Colonic mucosa (tissue), 4 donors: ENCODE measurements around the gene DDX23. TPM values are rescaled to one million over a fixed set of nuclear protein-coding genes. Genes with fewer than 3 reads are reported as not detected.

Experiments
- DNase-seq: peaks from one replicate; pipeline ENCODE4 v3.0.0-alpha.2; 2020
- H3K27ac ChIP-seq: fragments of 200-600 bp; one replicate; pipeline ENCODE4 v1.8.0; 2021
- H3K27me3 ChIP-seq: fragments of 200-600 bp; one replicate; pipeline ENCODE4 v1.8.0; 2021
- H3K36me3 ChIP-seq: fragments of 200-600 bp; one replicate; pipeline ENCODE4 v1.8.0; 2021
- H3K4me1 ChIP-seq: fragments of 200-600 bp; one replicate; pipeline ENCODE4 v1.8.0; 2021; ENCODE audit warnings: mild to moderate bottlenecking
- H3K4me3 ChIP-seq: fragments of 200-600 bp; one replicate; pipeline ENCODE4 v1.8.0; 2021
- H3K9ac ChIP-seq, 2 donors: one replicate each; pipeline ENCODE4 v1.7.0; 2013; ENCODE audit warnings: control low read depth in 2 of 2, low read depth in 2 of 2, low read length in 2 of 2
- H3K9me3 ChIP-seq: fragments of 200-600 bp; one replicate; pipeline ENCODE4 v1.8.0; 2021
- intact Hi-C: fragments of 100-400 bp; cut with DNase I; formaldehyde crosslinking; loops from one replicate; pipeline ENCODE4 v1.14.1; 2022
- total RNA-seq, 2 donors: library from RNA; stranded (reverse); fragmentation: NEBNext Ultra II Directional in 1 of 2; extraction: Animal tissue kit (Norgen Biotek cat#: 25700) in 1 of 2; gene quantifications; one replicate each; pipeline ENCODE4 v1.2.1, GENCODE V29; 2021
- TF ChIP-seq, protein P1 (sequence below): fragments of 200-600 bp; IDR thresholded peaks from one replicate; pipeline ENCODE4 v1.8.0; 2022; ENCODE audit warnings: antibody characterized with exemption, mild to moderate bottlenecking
- donor health status: healthy.
- donor health status: DM: no; HTN: no; CAD: no.
- donor health status: DM: no; HTN: no; CAD: no.

The DDX23 gene
- total RNA-seq, 2 donors from 2014 or later: 87.2 to 150 TPM

GRCh38 chr12:48780381-48781025 lies 71.5 kb downstream of the DDX23 start:
- peak; percentile 67 for DNase-seq
- Histone ChIP-seq H3K4me1 (peaks cover 22% of the 10 kb centered on the region), H3K9me3 (no peaks in the 10 kb centered on the region), H3K36me3 (peaks cover 4% of the 10 kb centered on the region), H3K27me3 (no peaks in the 10 kb centered on the region), H3K4me3 (no peak overlapping the region), H3K27ac (peak overlapping the region; percentile 33), H3K9ac (peak overlapping the region in 1 of 2 donors; percentile 36)
- TF ChIP-seq, protein P1, sequence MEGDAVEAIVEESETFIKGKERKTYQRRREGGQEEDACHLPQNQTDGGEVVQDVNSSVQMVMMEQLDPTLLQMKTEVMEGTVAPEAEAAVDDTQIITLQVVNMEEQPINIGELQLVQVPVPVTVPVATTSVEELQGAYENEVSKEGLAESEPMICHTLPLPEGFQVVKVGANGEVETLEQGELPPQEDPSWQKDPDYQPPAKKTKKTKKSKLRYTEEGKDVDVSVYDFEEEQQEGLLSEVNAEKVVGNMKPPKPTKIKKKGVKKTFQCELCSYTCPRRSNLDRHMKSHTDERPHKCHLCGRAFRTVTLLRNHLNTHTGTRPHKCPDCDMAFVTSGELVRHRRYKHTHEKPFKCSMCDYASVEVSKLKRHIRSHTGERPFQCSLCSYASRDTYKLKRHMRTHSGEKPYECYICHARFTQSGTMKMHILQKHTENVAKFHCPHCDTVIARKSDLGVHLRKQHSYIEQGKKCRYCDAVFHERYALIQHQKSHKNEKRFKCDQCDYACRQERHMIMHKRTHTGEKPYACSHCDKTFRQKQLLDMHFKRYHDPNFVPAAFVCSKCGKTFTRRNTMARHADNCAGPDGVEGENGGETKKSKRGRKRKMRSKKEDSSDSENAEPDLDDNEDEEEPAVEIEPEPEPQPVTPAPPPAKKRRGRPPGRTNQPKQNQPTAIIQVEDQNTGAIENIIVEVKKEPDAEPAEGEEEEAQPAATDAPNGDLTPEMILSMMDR: no peak
- intact Hi-C loops: no loop called here

- TF ChIP-seq, protein P1: no peak
- no peak overlapping the region for H3K4me3 ChIP-seq
- H3K27me3 ChIP-seq: no peaks in the 10 kb centered on the region
- H3K27ac ChIP-seq: peak overlapping the region; percentile 33
- no peaks in the 10 kb centered on the region for H3K9me3 ChIP-seq
- H3K9ac ChIP-seq: peak overlapping the region in 1 of 2 donors; percentile 36
- intact Hi-C loops: no loop called here
- DNase-seq: no peak
- H3K4me1 ChIP-seq: peaks cover 22% of the 10 kb centered on the region
- H3K36me3 ChIP-seq: peaks cover 4% of the 10 kb centered on the region
Observed at GRCh38 chr12:48779869-48780268, 72.1 kb downstream of the DDX23 start.

Other genes starting within 250 kb of the DDX23 start
- 10 to 100 TPM; 16.1 to 24.3 TPM for gene KANSL2, start 169.9 kb downstream of the DDX23 start, total RNA-seq
- gene CCNT1, start 135.5 kb downstream of the DDX23 start, total RNA-seq: 10 to 100 TPM; 26.3 to 38.7 TPM
- gene ADCY6, start 63.1 kb downstream of the DDX23 start, total RNA-seq: 100 to 1,000 TPM in 1 of 2 donors, 10 to 100 TPM in 1; 84.7 to 121 TPM
- gene CACNB3, start 33.7 kb downstream of the DDX23 start, total RNA-seq: 10 to 100 TPM; 23.4 to 54.5 TPM
- gene RND1, start 13.7 kb upstream of the DDX23 start, total RNA-seq: 1 to 10 TPM; 2.5 to 3.4 TPM
- gene FKBP11, start 73.3 kb upstream of the DDX23 start, total RNA-seq: 10 to 100 TPM; 33.7 to 47.4 TPM
- gene ARF3, start 105.3 kb upstream of the DDX23 start, total RNA-seq: 100 to 1,000 TPM; 255 to 261 TPM
- gene WNT10B, start 119.6 kb upstream of the DDX23 start, total RNA-seq: under 1 TPM; 0.24 to 0.47 TPM
- gene WNT1, start 126.2 kb upstream of the DDX23 start, total RNA-seq: not detected
- under 1 TPM; 0.17 to 0.21 TPM for gene DDN, start 147.2 kb upstream of the DDX23 start, total RNA-seq
- 10 to 100 TPM; 49.5 to 54.8 TPM for gene PRKAG1, start 166.6 kb upstream of the DDX23 start, total RNA-seq
- gene KMT2D, start 208.6 kb upstream of the DDX23 start, total RNA-seq: 10 to 100 TPM; 50.2 to 87.5 TPM
- under 1 TPM; 0.27 to 0.32 TPM for gene RHEBL1, start 217.8 kb upstream of the DDX23 start, total RNA-seq
- under 1 TPM; 0.29 to 0.52 TPM for gene DHH, start 242.6 kb upstream of the DDX23 start, total RNA-seq